ENCODE data around the gene PRKCZ. TPM values are rescaled to one million over a fixed set of nuclear protein-coding genes. Genes with fewer than 3 reads are reported as not detected.

The PRKCZ gene
- total and polyA plus RNA-seq, 9 of the 15 experiments (the other 6 are each of a cell fraction or from before 2014, with no cell fraction given) = 0.07 to 3.1 (median 1.3) TPM

DNA sequence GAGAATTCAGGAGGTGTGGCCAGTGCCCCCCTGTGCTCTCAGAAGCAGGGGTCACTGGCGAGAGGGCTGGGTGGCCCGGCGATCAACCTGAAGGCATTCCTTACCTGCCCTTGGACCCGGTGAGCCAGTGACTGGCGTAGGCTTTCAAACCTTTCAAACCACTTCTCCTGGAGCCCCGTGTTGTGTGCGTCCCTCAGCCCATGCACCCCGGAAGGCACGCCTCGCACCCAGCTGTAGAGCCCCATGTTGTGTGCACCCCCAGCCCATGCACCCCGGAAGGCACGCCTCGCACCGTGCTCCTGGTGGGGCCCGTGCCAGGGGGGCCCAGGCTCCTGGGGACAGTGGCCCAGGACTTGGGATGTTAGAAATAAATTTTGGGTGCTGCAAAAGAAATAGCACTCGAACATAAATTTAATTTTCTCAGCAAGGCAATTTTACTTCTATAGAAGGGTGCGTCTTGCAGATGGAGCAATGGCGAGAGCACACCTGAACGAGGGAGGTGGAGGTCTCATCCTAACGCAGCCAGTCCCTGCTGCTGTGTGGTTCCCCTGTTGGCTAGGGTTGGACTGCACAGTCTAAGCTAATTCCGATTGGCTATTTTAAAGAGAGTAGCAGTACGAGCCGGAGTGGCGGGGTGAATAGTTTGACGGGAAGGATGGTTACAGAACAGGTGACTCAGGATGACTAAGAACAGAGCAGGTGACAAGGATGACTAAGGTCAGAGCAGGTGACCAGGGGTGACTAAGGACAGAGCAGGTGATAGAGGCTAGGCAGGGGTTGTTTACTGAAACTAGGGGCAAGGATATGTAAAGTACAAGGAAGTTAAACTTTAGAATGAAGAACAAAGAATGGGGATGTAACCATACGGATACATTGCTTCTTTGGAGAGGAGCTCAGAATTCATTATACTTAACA is 47.4 kb downstream of the PRKCZ start:
- POLR2A ChIA-PET = interaction anchor here (0.9 to 1.5 kb wide), 3 partner anchors 11 to 14 kb away, joined by 3 to 5 read pairs (median 4); no protein-coding TSS in a partner anchor
- H3K9ac ChIP-seq (ENCODE audit: insufficient read depth in 1 of 2, low read depth in 2 of 2, low read length in 2 of 2) = no peak overlapping the region
- no peaks in the 10 kb centered on the region for H4K20me1 ChIP-seq (replicated peaks; ENCODE audit: control insufficient read depth, insufficient read depth, low read length)
- no peak overlapping the region for H3K4me2 ChIP-seq (ENCODE audit: insufficient read depth, low read length)
- peaks cover 0 to 27% of the 10 kb centered on the region in 2 experiments; a peak in 1 of 5 replicates for H3K4me1 ChIP-seq (replicated peaks in 1 of 2; ENCODE audit: control insufficient read depth in 2 of 2, insufficient read depth in 2 of 2, low read length in 2 of 2)
- no peaks in the 10 kb centered on the region for H3K36me3 ChIP-seq (ENCODE audit: control insufficient read depth, insufficient read depth, low read length)
- intact Hi-C loops (cut with micrococcal nuclease) = no loop called here
- ATAC-seq (no peak), DNase-seq (ENCODE audit: extremely low read depth in 1 of 4, low spot score in 3 of 4) (no peak), FAIRE-seq (no peak)
- CTCF ChIA-PET (ENCODE audit: low intra/inter-chr PET ratio) = interaction anchor here (0.6 kb wide), 1 partner anchor 138 kb away, joined by 5 read pairs; no protein-coding TSS in a partner anchor
- in situ Hi-C loops (cut with MboI) = no loop called here
- no peaks in the 10 kb centered on the region for H3K79me2 ChIP-seq (ENCODE audit: control insufficient read depth, insufficient read depth, low read length)
- no peaks in the 10 kb centered on the region; the same call in 1 of the 2 replicates for H3K9me3 ChIP-seq (replicated peaks; ENCODE audit: control insufficient read depth, insufficient read depth, low read depth, low read length)
- H3K9me1 ChIP-seq (ENCODE audit: control insufficient read depth, insufficient read depth, low read length) = no peaks in the 10 kb centered on the region
- WGBS (ENCODE audit: insufficient coverage, low coverage, missing lambda C conversion rate) = 9% methylated on average over 26 of the region's 26 CpGs
- H3K27ac ChIP-seq (ENCODE audit: extremely low read depth, low read depth, low read length) = no peak overlapping the region
- BruUV-seq (replicated peaks) = no TSS peak
- H2AFZ ChIP-seq (ENCODE audit: low read depth, low read length) = no peak overlapping the region
- H3K27me3 ChIP-seq (ENCODE audit: control insufficient read depth in 2 of 2, insufficient read depth in 2 of 2, low read length in 2 of 2) = peaks cover 35 to 86% of the 10 kb centered on the region in 2 experiments
- H3K4me3 ChIP-seq = no peak overlapping the region
- peak; percentile 67; the same call in 1 of the 2 replicates for TF ChIP-seq CBX5 (IDR thresholded peaks at IDR 0.05; ENCODE audit: borderline replicate concordance, low read depth)
- no peak for TF ChIP-seq SRF (CRISPR knock-in tag; IDR thresholded peaks at IDR 0.05)
- TF ChIP-seq, protein P1, sequence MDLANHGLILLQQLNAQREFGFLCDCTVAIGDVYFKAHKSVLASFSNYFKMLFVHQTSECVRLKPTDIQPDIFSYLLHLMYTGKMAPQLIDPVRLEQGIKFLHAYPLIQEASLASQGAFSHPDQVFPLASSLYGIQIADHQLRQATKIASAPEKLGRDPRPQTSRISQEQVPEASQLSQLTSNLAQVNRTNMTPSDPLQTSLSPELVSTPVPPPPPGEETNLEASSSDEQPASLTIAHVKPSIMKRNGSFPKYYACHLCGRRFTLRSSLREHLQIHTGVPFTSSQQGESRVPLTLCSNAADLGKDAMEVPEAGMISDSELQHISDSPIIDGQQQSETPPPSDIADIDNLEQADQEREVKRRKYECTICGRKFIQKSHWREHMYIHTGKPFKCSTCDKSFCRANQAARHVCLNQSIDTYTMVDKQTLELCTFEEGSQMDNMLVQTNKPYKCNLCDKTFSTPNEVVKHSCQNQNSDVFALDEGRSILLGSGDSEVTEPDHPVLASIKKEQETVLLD (IDR thresholded peaks at IDR 0.05) = no peak
- no peak for TF ChIP-seq ZNF445 (CRISPR knock-in tag; IDR thresholded peaks at IDR 0.05; ENCODE audit: low read depth)
- 0 out of 2 replicates have a peak, but pooled peaks have one; percentile 52 for TF ChIP-seq TRIM28 (IDR thresholded peaks at IDR 0.05)
- TF ChIP-seq, protein P2, sequence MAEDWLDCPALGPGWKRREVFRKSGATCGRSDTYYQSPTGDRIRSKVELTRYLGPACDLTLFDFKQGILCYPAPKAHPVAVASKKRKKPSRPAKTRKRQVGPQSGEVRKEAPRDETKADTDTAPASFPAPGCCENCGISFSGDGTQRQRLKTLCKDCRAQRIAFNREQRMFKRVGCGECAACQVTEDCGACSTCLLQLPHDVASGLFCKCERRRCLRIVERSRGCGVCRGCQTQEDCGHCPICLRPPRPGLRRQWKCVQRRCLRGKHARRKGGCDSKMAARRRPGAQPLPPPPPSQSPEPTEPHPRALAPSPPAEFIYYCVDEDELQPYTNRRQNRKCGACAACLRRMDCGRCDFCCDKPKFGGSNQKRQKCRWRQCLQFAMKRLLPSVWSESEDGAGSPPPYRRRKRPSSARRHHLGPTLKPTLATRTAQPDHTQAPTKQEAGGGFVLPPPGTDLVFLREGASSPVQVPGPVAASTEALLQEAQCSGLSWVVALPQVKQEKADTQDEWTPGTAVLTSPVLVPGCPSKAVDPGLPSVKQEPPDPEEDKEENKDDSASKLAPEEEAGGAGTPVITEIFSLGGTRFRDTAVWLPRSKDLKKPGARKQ (CRISPR knock-in tag; IDR thresholded peaks at IDR 0.05) = no peak
- TF ChIP-seq, protein P3, sequence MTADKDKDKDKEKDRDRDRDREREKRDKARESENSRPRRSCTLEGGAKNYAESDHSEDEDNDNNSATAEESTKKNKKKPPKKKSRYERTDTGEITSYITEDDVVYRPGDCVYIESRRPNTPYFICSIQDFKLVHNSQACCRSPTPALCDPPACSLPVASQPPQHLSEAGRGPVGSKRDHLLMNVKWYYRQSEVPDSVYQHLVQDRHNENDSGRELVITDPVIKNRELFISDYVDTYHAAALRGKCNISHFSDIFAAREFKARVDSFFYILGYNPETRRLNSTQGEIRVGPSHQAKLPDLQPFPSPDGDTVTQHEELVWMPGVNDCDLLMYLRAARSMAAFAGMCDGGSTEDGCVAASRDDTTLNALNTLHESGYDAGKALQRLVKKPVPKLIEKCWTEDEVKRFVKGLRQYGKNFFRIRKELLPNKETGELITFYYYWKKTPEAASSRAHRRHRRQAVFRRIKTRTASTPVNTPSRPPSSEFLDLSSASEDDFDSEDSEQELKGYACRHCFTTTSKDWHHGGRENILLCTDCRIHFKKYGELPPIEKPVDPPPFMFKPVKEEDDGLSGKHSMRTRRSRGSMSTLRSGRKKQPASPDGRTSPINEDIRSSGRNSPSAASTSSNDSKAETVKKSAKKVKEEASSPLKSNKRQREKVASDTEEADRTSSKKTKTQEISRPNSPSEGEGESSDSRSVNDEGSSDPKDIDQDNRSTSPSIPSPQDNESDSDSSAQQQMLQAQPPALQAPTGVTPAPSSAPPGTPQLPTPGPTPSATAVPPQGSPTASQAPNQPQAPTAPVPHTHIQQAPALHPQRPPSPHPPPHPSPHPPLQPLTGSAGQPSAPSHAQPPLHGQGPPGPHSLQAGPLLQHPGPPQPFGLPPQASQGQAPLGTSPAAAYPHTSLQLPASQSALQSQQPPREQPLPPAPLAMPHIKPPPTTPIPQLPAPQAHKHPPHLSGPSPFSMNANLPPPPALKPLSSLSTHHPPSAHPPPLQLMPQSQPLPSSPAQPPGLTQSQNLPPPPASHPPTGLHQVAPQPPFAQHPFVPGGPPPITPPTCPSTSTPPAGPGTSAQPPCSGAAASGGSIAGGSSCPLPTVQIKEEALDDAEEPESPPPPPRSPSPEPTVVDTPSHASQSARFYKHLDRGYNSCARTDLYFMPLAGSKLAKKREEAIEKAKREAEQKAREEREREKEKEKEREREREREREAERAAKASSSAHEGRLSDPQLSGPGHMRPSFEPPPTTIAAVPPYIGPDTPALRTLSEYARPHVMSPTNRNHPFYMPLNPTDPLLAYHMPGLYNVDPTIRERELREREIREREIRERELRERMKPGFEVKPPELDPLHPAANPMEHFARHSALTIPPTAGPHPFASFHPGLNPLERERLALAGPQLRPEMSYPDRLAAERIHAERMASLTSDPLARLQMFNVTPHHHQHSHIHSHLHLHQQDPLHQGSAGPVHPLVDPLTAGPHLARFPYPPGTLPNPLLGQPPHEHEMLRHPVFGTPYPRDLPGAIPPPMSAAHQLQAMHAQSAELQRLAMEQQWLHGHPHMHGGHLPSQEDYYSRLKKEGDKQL (CRISPR knock-in tag; IDR thresholded peaks at IDR 0.05; ENCODE audit: borderline replicate concordance) = no peak
- TF ChIP-seq, protein P4, sequence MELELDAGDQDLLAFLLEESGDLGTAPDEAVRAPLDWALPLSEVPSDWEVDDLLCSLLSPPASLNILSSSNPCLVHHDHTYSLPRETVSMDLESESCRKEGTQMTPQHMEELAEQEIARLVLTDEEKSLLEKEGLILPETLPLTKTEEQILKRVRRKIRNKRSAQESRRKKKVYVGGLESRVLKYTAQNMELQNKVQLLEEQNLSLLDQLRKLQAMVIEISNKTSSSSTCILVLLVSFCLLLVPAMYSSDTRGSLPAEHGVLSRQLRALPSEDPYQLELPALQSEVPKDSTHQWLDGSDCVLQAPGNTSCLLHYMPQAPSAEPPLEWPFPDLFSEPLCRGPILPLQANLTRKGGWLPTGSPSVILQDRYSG (tag; conservative IDR thresholded peaks at IDR 0.05; ENCODE audit: low read depth) = no peak
- no peak for TF ChIP-seq RBM15 (IDR thresholded peaks at IDR 0.05; ENCODE audit: insufficient read depth, low read length)
